ENCODE measurements around the gene MBD3L3.

The MBD3L3 gene

DNA sequence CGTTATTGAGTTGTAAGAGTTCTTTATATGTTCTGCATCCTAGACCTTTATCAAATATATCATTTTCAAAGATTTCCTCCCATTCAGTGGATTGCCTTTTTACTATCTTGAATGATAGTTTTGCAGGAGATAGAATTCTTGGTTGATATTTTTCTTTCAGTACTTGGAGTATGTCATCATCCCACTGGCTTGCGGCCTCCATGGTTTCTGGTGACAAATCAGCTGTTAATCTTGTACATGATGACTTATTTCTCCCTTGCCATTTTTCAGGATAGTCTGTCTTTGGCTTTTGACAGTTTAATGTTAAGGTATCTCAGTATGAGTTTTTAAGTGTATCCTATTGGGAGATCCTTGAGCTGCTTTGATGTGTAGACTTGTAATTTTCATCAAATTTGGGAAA lies 19.5 kb upstream of the MBD3L3 start:
- Histone ChIP-seq H3K79me2 (ENCODE audit: control insufficient read depth, low read length) (no peaks in the 10 kb centered on the region), H3K36me3 (ENCODE audit: control insufficient read depth, low read length) (peaks cover 98% of the 10 kb centered on the region), H3K9me3 (ENCODE audit: control insufficient read depth, insufficient read depth, low read length) (peaks cover 48% of the 10 kb centered on the region), H4K20me1 (ENCODE audit: control insufficient read depth, insufficient read depth, low read depth, low read length) (no peaks in the 10 kb centered on the region), H3K9me2 (replicated peaks; ENCODE audit: control insufficient read depth, low read length) (no peaks in the 10 kb centered on the region), H3K4me3 (ENCODE audit: low read length) (no peak overlapping the region), H3K27ac (ENCODE audit: low read depth, low read length) (no peak overlapping the region), H3K4me1 (ENCODE audit: control insufficient read depth, low read length) (no peaks in the 10 kb centered on the region), H3K4me2 (ENCODE audit: low read length) (no peak overlapping the region), H3F3A (ENCODE audit: control insufficient read depth, insufficient read depth) (peaks cover 7% of the 10 kb centered on the region), H3K27me3 (ENCODE audit: control insufficient read depth, low read length) (no peaks in the 10 kb centered on the region)
- TF ChIP-seq EZH2phosphoT487 (IDR thresholded peaks at IDR 0.05; ENCODE audit: borderline replicate concordance, low read length) = no peak
- TF ChIP-seq, protein P1, sequence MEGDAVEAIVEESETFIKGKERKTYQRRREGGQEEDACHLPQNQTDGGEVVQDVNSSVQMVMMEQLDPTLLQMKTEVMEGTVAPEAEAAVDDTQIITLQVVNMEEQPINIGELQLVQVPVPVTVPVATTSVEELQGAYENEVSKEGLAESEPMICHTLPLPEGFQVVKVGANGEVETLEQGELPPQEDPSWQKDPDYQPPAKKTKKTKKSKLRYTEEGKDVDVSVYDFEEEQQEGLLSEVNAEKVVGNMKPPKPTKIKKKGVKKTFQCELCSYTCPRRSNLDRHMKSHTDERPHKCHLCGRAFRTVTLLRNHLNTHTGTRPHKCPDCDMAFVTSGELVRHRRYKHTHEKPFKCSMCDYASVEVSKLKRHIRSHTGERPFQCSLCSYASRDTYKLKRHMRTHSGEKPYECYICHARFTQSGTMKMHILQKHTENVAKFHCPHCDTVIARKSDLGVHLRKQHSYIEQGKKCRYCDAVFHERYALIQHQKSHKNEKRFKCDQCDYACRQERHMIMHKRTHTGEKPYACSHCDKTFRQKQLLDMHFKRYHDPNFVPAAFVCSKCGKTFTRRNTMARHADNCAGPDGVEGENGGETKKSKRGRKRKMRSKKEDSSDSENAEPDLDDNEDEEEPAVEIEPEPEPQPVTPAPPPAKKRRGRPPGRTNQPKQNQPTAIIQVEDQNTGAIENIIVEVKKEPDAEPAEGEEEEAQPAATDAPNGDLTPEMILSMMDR (IDR thresholded peaks at IDR 0.05; ENCODE audit: low read depth, low read length, poor library complexity, severe bottlenecking) = no peak

DNA sequence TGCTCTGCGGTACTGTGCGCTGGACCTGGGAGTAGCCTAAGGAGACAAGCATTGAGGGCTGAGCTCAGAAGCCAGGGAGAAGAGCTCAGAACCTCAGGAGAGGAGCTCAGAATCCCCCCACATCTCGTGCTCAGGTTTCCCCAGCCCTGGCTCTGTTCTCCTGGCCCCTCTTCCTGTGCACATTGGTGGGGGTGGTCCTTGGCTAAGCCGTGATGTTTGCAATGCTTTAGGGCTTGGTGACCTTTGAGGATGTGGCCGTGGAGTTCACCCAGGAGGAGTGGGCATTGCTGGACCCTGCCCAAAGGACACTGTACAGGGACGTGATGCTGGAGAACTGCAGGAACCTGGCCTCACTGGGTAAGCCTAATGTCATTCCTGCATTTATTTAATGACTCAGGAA lies 17.7 kb upstream of the MBD3L3 start:
- Histone ChIP-seq H3K4me2 (ENCODE audit: low read length) (no peak overlapping the region), H3K4me3 (ENCODE audit: low read length) (no peak overlapping the region), H3K36me3 (ENCODE audit: control insufficient read depth, low read length) (peaks cover 92% of the 10 kb centered on the region), H3K27ac (ENCODE audit: low read depth, low read length) (no peak overlapping the region), H3K27me3 (ENCODE audit: control insufficient read depth, low read length) (no peaks in the 10 kb centered on the region), H3K9me3 (ENCODE audit: control insufficient read depth, insufficient read depth, low read length) (peaks cover 29% of the 10 kb centered on the region), H3K9me2 (replicated peaks; ENCODE audit: control insufficient read depth, low read length) (no peaks in the 10 kb centered on the region), H4K20me1 (ENCODE audit: control insufficient read depth, insufficient read depth, low read depth, low read length) (no peaks in the 10 kb centered on the region), H3K4me1 (ENCODE audit: control insufficient read depth, low read length) (no peaks in the 10 kb centered on the region), H3F3A (ENCODE audit: control insufficient read depth, insufficient read depth) (no peaks in the 10 kb centered on the region), H3K79me2 (ENCODE audit: control insufficient read depth, low read length) (peaks cover 6% of the 10 kb centered on the region)
- TF ChIP-seq, protein P1 (IDR thresholded peaks at IDR 0.05; ENCODE audit: low read depth, low read length, poor library complexity, severe bottlenecking) = no peak
- no peak for TF ChIP-seq EZH2phosphoT487 (IDR thresholded peaks at IDR 0.05; ENCODE audit: borderline replicate concordance, low read length)

DNA sequence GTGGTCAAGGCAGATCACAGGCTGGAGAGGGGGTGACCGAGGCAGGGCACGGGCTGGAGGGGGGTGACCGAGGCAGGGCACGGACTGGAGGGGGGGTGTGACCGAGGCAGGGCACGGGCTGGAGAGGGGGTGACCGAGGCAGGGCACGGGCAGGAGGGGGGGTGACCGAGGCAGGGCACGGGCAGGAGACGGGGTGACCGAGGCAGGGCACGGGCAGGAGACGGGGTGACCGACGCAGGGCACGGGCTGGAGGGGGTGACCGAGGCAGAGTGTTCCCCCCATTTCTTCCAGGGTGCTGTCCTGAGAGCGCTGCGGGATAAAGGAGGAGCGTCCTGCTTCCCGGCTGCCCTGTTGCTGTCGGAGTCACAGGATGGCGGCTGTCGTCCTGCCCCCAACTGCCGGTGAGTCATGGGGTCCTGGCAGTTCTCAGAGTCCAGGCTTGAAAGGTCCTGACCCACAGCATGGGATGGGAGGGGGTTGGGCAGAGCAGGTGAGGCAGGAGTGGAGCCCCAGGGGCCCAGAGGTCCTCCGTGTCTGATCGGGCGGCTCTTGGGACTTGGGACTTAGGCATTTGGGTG lies 16.3 kb upstream of the MBD3L3 start:
- Histone ChIP-seq H3K4me2 (ENCODE audit: low read length) (no peak overlapping the region), H3K79me2 (ENCODE audit: control insufficient read depth, low read length) (peaks cover 20% of the 10 kb centered on the region), H4K20me1 (ENCODE audit: control insufficient read depth, insufficient read depth, low read depth, low read length) (no peaks in the 10 kb centered on the region), H3K9me3 (ENCODE audit: control insufficient read depth, insufficient read depth, low read length) (peaks cover 16% of the 10 kb centered on the region), H3K36me3 (ENCODE audit: control insufficient read depth, low read length) (peaks cover 92% of the 10 kb centered on the region), H3K27me3 (ENCODE audit: control insufficient read depth, low read length) (no peaks in the 10 kb centered on the region), H3K4me3 (ENCODE audit: low read length) (no peak overlapping the region), H3F3A (ENCODE audit: control insufficient read depth, insufficient read depth) (no peaks in the 10 kb centered on the region), H3K4me1 (ENCODE audit: control insufficient read depth, low read length) (peaks cover 9% of the 10 kb centered on the region), H3K9me2 (replicated peaks; ENCODE audit: control insufficient read depth, low read length) (no peaks in the 10 kb centered on the region), H3K27ac (ENCODE audit: low read depth, low read length) (no peak overlapping the region)
- no peak for TF ChIP-seq EZH2phosphoT487 (IDR thresholded peaks at IDR 0.05; ENCODE audit: borderline replicate concordance, low read length)
- TF ChIP-seq, protein P1 (IDR thresholded peaks at IDR 0.05; ENCODE audit: low read depth, low read length, poor library complexity, severe bottlenecking) = no peak

All from DOHH2 (cell line).